Measurements from ENCODE around the gene OR51A4. TPM values are rescaled to one million over a fixed set of nuclear protein-coding genes. Genes with fewer than 3 reads are reported as not detected.
A peak's percentile ranks its signal among the peaks of the same experiment; 100 is the strongest.
"Not testable (repeated sequence)": the region's sequence is repeated elsewhere in the genome, so short reads cannot be mapped to it uniquely, and the experiment has no call there.

OR51A4 gene
- polyA plus RNA-seq (ENCODE audit: insufficient read length in 4 of 4) = under 1 TPM in 1 of 4 donors, not detected in 3; 0.05 TPM

GRCh38 chr11:4947505-4947904, at the start of gene OR51A4:
TSS of gene OR51A4 (minus strand) at chr11:4947605. CDS start at chr11:4947100, 505 bp downstream.
- DNase-seq (ENCODE audit: low read depth in 4 of 4, low spot score in 3 of 4) = no peak

DNA sequence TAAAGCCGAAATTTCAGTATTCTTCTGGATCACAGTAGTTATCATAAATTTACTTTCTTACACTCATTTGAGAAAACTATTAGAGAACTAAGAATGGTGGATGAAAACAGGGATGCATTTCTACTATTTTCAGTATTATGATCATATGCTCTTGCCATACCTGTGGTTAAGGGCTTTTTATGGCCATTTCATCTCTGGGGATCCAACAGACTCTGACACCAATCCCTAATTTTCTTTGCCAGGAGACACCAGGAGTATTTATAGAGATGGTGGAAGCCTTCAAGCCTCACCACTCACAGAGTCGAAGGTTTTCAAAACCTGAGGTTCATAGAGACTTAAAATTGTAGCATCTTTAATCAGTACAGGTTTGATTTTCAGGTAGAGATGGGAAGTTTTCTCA, 47.1 kb upstream of the OR51A4 start, which contains the start of gene OR51L1:
Gene OR51L1, plus strand, starts transcription at position 301 of the 400 bp plus-strand sequence. CDS start 4,132 bp downstream, outside the sequence.
- no peak for DNase-seq (ENCODE audit: low read depth in 4 of 4, low spot score in 3 of 4)

DNA sequence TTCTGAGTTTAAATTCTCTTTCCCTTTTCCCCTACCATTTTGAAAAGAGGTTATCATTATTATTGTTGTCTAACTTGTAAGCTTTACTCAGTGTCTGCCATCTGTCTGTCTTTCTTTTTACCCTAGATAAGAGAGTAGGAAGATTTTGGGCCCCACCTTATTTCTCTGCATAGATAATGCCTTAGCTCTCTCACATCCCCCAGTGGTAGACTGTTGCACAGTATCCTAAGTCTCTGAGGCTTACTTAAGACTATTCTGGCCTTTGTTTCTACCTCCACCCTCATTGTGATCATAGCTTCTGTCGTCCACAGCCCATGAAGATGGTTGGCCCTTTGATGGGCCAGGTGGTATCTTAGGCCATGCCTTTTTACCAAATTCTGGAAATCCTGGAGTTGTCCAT, 43.7 kb upstream of the OR51A4 start:
- DNase-seq (ENCODE audit: low read depth in 4 of 4, low spot score in 3 of 4) = no peak

DNA sequence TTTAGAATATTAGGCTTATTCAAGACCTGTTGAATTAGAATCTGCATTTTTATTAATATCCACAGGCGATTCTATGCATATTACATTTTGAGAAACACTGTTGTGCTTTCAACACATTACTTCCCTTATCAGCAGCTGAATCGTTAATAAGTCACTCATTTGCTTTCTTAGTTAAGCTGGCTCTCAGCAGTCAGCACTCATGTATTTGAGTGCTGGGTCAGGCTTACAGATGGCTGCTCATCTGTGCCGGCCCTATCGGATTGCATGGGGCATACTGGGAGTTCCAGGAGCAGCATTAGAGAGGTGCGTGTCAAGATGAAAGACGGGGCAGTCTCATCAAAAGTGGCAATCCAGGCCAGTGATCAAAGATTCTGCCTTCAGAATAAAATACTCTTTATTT, 36.4 kb upstream of the OR51A4 start:
- peak; percentile 35 to 72 (median 48) for DNase-seq (ENCODE audit: low read depth in 4 of 4, low spot score in 3 of 4)

DNA sequence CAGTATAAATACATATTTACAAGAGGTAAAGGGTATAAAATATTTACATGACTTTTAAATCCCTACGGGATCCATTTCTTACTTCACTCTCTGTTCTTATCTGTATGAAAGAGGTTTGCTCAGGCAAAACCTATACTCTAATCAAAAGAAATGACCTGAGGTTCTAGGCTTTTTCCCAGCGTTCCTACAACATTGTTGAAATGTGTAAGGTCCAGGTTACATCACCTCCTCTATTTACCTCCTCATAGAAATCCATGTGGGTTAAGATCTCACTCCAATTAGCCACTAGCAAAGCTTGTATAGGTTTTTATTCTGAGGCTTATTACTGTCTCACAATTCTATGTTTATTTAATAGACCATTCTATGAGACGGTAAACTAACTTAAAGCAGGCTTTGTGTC, 35.3 kb upstream of the OR51A4 start:
- DNase-seq (ENCODE audit: low read depth in 4 of 4, low spot score in 3 of 4) = no peak

DNA sequence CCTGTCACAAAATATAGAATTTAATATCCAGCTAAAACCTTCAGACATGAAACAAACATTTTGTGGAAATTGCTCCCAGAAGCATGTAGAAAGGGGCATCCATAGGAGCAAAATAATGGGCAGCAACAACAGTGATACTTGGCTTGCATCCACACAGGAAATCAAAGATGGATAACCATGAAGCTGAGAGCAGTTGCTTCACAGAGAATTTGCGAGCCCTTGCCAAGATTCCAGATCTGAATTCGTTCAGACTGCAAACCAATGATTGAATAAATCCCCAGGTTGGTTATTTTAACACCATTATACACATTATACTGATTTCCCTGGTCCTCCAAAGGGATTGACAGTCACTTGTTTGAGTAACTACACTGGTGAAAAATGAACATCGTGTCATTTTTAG, 31.6 kb upstream of the OR51A4 start:
- no peak for DNase-seq (ENCODE audit: low read depth in 4 of 4, low spot score in 3 of 4)

DNA sequence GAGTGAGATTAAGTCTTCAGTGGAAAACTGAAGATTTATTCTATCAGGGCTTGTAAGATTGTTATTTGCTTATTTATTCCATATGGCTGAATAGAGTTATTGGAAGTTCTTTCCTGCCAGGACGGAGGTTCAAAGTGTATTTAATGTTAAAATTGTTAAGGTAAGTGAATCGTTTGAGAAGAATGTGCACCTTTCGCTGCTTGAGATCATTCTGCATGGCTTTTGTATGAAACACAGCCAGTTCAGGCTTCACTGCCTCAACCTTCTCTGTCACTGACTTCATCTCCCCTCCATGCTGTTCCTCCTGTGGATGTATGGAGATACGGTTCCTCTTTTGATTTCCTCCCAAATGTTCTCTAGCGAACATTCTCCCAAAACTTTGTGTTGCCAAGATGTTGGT, 28.0 kb upstream of the OR51A4 start:
- no peak for DNase-seq (ENCODE audit: low read depth in 4 of 4, low spot score in 3 of 4)

DNA sequence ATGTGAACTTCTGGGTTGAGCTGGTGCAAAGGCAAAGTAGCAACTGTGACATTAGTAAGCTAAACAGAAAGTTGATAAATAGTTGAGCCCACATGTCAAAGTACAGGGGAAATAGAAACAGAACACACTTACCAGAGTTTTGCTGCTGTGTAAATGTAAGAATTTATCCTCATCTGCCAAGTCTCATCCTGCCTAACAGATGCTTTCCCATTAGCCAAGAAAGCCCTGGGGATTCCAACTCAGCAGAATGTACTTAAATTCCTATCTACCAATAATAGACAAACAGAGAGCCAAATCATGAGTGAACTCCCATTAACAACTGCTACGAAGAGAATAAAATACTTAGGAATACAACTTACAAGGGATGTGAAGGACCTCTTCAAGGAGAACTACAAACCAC, 15.4 kb upstream of the OR51A4 start:
- DNase-seq (ENCODE audit: low read depth in 4 of 4, low spot score in 3 of 4) = no peak

GRCh38 chr11:4960877-4961276, 13.5 kb upstream of the OR51A4 start:
- DNase-seq (ENCODE audit: low read depth in 4 of 4, low spot score in 3 of 4) = no peak

DNA sequence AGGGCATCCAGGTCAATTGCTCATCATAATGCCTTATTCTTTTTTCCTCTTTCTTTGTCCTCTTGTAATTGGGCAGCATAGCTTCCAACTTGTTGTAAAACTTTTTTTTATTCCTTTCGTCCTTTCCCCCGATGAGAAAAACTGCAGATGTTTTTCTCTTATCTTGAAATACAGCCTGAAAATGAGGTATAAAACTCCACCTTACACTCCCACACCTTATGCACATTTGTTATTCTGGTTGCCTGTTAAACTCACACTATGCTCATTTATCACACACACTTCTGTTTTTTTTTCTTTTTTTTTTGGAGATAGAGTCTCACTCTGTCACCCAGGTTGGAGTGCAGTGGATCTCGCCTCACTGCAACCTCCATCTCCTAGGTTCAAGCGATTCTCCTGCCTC, 10.0 kb upstream of the OR51A4 start:
- no peak for DNase-seq (ENCODE audit: low read depth in 4 of 4, low spot score in 3 of 4)

- DNase-seq (ENCODE audit: low read depth in 4 of 4, low spot score in 3 of 4) = not testable (repeated sequence)
Observed at GRCh38 chr11:4955613-4956012, 8.2 kb upstream of the OR51A4 start, which contains the start of gene OR51A2. TSS of gene OR51A2 (minus strand) at chr11:4955713. CDS start at chr11:4955713, 0 bp downstream.

- no peak for DNase-seq (ENCODE audit: low read depth in 4 of 4, low spot score in 3 of 4)
Observed at GRCh38 chr11:4936745-4937144, 10.7 kb downstream of the OR51A4 start.

- DNase-seq (ENCODE audit: low read depth in 4 of 4, low spot score in 3 of 4) = no peak
Observed at GRCh38 chr11:4932751-4933150, 14.7 kb downstream of the OR51A4 start.

DNA sequence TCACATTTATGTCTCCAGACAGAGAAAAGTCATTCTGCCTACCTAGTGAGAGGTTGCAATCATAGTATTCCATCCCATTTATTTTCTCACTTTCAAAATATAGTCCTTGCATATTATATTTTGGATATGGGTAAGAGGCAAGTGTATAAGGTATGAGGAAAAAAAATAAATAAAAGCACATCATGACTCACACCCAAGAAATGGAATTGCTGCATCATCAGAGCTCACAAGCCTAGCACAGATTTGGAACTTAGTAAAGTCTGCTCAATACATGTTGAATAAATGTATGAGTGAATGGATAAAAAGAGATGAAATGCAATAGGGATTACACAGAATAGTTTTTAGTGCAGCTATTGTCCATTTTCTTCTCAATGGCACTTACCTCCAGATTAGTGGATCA, 20.8 kb downstream of the OR51A4 start:
- no peak for DNase-seq (ENCODE audit: low read depth in 4 of 4, low spot score in 3 of 4)

DNA sequence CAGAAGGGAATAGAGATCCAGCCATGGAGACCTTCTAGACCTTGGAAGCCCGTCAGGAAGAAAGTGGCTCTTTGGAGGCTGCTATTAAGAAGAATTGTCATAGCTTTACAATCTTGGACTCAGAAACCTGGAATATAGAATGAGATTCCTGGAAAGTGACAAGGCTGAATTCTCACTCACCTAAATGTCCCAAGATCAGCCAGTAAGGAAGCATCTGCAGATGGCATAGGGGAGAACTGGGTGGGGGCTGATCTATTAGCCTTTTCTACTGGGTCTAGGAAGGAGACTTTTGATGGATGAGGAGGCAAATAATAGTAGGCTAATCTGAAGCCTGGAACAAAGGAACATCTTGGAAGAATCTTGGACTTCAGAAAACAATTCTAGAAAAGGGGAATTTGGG, 23.2 kb downstream of the OR51A4 start, which contains the start of gene OR51G1:
Gene OR51G1, minus strand, starts transcription at position 101 of the 400 bp plus-strand sequence. Its CDS starts 0 bp downstream, at position 101.
- no peak for DNase-seq (ENCODE audit: low read depth in 4 of 4, low spot score in 3 of 4)

- DNase-seq (ENCODE audit: low read depth in 4 of 4, low spot score in 3 of 4) = no peak
Observed at GRCh38 chr11:4922304-4922703, 25.1 kb downstream of the OR51A4 start.

- no peak for DNase-seq (ENCODE audit: low read depth in 4 of 4, low spot score in 3 of 4)
Observed at GRCh38 chr11:4921796-4922195, 25.6 kb downstream of the OR51A4 start.

DNA sequence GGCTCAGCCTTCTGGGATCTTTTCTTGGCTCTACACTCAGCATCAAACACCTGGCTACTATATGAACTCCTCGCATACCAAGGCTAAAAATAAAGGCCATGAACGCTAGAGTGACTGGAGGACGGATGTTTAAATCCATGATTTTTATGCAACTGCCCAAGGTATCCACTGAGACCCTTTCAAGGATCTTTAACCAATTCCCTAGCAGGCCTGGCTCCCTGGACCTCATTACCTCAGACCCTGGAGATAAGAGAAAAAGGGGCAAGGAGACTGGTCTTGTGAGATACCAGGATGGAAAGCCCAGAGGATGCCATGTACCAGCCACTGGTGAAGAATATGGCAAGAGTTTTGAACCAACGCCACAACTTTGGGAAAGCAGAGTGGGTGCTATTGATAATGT, 28.2 kb downstream of the OR51A4 start, which contains the start of gene OR51G2:
Gene OR51G2, minus strand, starts transcription at position 101 of the 400 bp plus-strand sequence. CDS start 3,687 bp downstream, outside the sequence.
- no peak for DNase-seq (ENCODE audit: low read depth in 4 of 4, low spot score in 3 of 4)

GRCh38 chr11:4916581-4916980, 30.8 kb downstream of the OR51A4 start:
- DNase-seq (ENCODE audit: low read depth in 4 of 4, low spot score in 3 of 4) = peak in 1 of 4 donors; percentile 12

DNA sequence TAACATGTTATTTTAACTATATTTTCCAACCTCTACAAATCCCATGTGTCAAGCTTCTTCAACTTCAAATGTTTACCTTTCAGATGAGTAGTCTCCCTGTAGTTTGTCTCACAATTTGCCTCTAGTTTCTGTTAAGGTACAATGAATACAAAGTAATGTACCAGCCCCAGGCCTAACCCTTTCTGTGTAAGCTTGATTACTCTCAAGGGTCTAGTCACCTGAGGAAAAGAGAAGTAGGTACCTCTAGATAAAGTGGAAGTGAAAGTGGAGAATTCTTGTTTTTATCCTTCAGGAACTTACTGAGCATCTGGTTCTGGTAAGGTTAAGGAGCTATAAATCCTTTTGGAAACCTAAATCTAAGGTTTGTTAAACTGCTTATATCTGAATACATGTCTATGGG, 43.9 kb downstream of the OR51A4 start, which contains the start of gene OR51A7:
Gene OR51A7, plus strand, starts transcription at position 300 of the 400 bp plus-strand sequence. CDS start 3,587 bp downstream, outside the sequence.
- DNase-seq (ENCODE audit: low read depth in 4 of 4, low spot score in 3 of 4) = no peak
